GM21360 (cell line): Measurements from ENCODE around the gene PTN.
"Not testable (repeated sequence)": the region's sequence is repeated elsewhere in the genome, so short reads cannot be mapped to it uniquely, and the experiment has no call there.

Experiments used
- ATAC-seq: cut with Tn5 transposase; IDR thresholded peaks from one replicate; pipeline ENCODE4 v1.9.1; 2021; ENCODE audit warnings: mild to moderate bottlenecking, moderate library complexity; ENCODE audit not compliant: unreplicated experiment

Gene PTN

GRCh38 chr7:137181619-137182018 lies 161.9 kb downstream of the PTN start:
- not testable (repeated sequence) for ATAC-seq
